HG03342 (cell line): ENCODE results near the gene SLC48A1.

Experiments used
- ATAC-seq: cut with Tn5 transposase; IDR thresholded peaks from one replicate; pipeline ENCODE4 v1.9.1; 2021; ENCODE audit warnings: mild to moderate bottlenecking, moderate library complexity; ENCODE audit not compliant: unreplicated experiment

The SLC48A1 gene

DNA sequence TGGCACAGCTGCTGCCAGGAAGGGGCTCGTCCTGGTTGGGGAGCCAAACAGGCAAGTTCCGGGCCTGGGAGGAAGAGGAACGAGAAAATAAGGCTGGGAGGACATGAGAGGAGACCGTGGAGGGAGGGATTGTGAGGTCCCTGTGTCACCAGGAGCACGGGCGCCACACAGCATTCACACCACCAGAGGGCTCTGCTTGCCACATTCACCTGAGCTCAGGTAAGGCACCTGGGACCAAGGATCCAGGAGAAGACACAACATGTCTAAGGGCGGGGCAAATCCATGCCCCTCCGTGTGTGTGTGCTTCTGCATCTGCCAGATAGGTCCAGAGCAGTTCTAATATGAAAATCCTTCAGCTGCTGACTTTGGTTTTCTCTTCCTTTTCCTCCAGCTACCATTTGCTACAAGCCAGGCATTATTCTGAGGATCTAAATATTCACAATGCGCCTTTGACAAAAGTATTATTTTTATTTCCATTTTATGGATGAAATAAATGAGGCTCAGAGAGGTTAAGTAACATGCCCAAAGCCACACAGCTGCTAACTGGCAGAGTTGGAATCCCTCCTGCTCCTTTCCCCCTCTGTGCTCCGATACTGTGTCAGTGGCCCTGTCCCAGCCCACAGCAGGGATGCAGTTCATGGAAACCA is 28.9 kb upstream of the SLC48A1 start:
- no peak for ATAC-seq

DNA sequence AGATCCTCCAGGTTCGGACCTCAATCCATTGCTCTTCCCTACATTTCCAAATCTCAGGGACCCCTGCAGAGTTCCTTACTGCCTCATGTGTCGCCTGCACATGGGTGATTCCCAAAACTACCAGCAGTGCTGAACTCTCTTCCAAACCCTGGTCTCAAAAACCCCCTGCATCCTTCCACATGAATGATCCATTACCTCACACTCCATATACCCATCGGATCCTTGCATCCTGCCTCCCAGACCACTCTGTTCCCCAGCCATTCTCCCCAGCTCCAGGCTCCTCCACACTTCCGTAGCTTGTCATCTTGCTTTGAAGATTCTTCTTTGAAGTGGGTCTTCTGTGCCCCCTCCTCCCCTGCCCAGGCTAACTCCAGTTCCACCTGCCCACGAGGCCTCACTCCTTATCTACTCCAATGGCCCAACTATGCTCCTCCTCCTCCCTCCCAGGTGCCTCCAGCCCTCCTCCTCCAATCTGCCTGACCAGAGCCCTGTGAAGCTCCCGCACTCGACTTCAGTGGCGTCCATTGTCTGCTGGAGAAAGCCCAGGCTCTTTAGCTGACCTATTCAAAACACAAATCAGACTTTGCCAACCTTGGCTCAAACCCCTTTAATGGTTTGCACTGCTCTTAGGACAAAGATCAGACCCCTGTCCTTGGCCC is 28.1 kb upstream of the SLC48A1 start:
- no peak for ATAC-seq

DNA sequence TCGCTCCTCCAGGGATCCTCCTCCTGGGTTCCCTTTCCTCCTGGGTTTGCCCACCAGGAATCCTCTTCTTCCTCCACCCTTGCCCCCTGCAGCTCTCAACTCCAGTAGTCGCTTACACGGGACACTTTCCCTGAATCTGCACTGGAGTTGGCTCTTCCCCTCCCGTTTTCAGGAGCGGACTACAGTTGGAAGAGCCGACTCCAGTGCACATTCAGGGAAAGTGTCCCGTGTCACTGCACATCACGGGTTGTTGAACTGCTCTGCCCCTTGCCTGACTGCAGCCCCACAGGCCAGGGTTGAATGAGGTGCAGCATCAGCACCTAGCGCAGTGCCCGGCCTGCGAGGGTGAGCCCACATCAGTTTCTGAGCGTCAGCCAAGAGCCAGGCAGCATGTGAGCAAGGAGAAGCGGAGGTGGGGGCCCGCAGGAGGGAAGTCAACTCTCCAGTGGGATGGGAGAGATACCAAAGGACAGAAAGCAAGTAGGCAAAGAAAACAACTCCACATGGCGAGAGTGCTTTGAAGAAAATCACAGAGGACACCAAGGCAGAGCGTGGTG is 27.5 kb upstream of the SLC48A1 start:
- no peak for ATAC-seq

DNA sequence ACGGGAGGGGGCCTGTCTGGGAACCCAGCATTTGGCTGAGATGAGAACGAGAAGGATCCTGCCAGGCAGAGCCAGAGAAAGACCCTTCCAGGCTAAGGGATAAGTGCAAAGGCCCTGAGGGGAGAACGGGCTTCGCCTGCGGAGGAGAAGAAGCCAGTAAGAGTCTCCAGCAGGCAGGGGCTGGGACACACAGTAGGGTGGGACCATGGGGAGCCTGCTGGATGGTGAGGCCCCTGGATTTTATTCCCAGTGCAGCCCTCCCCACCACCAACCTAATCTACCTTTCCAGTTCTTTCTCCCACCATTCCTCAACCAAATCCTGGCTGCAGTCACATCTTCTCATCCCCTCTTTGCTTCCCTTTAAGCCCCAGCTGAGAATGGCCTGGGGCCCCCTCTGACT is 27.0 kb upstream of the SLC48A1 start:
- no peak for ATAC-seq

DNA sequence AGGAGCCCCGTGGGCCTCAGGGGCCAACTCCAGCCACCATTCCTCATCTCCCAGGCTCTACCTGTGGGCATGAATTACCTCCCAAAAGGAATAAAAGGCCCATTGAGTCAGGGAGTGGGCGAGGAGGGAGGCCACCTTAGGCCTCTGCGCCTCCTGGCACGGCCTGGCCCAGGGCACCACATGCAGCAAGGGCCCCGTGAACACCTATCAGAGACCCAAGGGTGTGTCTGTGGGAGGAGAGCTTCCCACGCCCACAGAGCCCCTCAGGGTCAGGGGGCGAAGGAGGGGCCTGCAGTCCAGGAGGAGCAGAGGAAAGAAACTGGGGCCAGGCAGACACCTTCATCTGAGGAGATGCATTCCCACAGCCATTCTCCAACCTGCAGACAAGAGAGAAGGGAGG is 26.5 kb upstream of the SLC48A1 start:
- ATAC-seq: no peak

DNA sequence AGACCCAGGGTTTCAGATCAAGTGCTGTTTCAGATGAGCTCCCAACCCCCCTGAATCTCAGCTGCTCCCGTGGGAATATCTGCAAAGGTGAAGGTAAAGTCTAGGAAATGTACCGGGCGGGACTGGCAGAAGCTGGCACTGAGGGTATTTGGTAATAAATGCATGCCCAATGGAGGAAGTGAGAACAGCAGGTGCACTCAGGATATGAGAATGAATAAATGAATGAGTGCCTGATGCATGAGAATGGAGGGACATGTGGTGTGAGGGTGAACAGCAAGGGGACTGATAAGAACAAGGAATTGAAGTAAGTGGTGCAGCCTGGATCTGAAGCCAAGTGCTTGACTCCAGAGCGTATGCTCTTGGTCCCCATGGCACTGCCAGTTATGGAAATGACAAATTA is 25.9 kb upstream of the SLC48A1 start:
- ATAC-seq: no peak

DNA sequence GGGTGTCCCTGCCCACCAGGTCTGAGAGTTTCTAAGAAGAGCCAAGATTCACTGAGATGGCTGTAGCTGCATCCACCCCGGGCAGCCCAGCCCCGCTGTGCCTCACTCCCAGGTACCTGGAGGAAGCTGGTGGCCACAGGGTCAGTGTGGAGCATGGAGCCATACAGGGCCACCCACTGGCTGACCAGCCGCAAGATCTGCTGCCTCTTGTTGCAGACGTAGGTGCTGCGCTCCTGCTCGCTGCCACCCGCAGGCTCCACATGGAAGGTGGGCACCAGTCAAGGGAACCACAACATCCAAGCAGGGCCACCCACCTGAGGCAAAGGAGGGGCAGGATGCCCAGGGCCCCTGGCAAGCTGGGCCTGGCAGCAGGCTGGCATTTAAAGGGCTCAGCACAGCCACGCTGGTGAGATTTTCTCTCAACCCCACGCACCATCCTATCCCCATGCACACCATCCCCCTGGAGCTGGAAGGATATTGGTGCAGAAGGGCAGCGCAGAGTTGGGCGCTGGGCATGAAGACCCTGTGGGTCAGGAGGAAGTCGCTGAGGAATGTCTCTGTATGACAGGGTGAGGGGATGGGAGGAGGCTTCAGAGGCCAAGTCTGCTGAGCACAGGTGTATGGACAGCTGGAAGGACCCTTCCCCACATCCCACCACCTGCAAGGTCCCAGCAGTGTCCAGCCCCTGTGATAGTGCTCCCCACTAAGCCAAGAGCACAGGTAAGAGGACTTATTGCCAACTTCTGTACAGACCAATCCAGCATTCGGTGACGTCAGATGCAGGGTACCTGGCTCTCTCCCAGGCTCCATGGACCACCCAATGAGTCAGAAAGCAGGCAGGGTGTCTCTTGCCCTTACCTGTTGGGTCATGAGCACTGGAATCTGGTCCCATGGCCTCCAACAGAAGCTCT is 25.2 kb upstream of the SLC48A1 start:
- ATAC-seq: no peak

DNA sequence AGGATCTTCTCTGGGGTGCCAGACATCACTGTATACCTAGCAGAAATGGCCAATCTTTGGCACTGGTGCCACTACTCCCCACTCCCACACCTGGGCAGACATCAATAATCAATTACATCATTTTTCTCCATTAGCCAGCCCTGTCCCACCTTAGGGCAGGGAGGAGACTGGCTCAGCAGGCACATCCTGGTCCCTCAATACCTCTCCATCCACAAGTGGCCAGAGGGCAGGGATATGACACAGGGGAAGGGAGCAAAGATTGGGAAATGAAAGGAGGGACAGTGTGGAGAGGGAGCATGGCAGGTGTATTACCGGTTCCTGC is 24.6 kb upstream of the SLC48A1 start:
- ATAC-seq: no peak

DNA sequence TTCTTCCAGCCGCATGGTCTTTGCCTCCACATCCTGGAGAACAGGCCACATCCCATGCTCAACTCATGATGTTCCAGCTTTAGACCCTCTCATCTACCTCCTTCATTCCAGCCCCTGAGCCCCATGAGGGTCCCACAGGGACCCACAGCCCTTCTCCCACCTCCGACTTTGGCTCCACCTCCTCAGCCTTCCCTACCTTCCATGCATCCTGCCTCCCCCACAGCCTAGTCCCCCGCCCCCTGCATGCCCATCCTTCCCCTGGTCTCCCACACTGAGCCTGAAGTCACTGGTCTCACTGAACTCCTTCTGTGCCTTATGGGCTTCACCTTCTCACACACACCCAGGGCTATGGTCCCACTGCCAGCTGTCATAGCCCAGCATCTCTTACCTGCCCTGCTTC is 24.1 kb upstream of the SLC48A1 start:
- ATAC-seq: no peak

DNA sequence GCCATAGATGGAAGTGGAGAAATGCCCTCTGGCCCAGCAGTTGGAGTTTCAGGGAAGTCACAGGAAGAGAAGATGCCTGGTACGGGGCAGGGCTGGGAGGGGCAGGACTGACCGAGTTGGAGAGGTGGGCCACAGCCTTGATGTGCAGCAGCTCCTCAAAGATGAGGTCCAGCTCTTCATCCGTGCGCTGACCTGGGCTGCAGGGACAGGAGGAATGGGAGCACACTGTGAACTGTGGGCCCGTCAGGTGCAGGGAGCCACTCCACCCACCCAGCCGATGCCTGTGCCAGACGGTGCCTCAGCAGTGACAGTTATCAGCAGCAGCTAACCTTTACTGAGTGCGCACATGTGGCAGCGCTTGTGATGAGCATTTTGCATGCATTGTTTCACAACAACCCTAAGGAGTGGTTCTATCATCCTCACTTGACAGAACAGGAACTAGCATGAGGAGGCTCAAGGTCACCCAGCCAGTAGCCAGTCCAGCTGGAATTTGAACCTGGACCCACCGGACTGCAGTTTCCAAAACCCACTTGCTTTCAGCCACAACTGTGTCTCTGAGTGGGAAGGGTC is 22.7 kb upstream of the SLC48A1 start:
- ATAC-seq: no peak

DNA sequence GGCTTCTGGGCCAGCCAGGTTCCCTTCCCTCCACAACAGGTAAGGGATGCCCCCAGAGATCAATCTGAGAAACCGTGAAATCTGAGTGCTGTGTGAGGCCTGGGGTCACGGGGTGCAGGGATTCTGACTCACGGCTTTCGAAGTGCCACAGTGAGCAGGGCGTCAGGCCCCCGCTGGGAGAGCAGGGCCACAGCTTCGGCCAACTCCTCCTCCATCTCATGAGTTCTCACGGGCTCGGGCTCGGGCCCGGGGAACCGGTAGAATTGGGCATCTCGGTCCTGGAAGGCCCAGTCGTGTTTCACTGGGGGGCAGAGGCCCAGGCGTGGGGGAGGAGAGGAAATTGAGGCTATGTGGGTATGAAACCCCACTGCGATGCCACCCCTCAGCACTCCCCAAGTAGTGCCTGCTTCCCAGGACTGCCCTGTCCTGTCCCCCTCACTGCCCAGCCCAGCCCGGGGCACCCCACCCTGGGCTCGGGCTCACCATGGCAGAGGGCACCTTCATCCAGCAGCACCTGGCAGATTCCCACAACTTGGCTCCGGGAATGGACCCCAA is 22.0 kb upstream of the SLC48A1 start:
- no peak for ATAC-seq

DNA sequence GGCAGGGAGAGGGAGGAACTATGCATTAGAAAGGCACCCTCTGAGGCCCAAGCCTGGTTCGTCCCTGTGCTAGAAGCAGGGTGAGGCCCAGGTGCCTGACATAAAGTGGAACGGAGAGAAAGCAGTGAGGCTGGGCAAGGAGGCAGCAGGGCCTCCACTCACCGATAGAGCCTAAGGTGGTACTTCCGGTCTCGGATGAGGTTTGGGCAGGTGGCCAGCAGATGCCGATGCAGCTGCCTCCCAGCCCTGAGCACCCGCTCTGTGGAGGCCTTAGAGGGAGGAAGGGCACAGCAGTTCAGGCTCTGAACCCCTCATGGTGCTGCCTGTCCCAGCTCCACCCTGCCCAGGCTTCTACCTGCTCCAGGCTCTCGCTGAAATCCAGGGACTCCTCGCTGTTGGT is 21.5 kb upstream of the SLC48A1 start:
- ATAC-seq: no peak

DNA sequence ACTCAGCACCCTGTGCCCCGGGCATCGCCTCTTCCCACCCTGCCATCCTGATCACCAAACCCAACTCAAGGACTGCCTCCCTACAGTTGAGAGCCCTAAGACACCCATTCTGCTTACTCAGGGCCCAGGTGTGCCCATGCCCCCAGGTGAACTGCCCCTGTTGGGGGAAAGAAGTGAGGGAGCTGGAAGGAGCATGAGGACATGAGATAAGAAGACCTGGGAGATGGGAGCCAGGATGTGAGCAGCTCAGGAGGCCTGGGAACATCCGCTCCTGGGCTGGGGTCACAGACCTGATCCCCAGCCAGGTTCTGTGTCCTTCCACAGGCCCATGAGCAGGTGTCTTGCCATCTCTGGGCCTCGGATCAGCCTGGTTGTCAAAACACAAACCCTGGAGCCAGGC is 20.9 kb upstream of the SLC48A1 start:
- ATAC-seq: no peak

DNA sequence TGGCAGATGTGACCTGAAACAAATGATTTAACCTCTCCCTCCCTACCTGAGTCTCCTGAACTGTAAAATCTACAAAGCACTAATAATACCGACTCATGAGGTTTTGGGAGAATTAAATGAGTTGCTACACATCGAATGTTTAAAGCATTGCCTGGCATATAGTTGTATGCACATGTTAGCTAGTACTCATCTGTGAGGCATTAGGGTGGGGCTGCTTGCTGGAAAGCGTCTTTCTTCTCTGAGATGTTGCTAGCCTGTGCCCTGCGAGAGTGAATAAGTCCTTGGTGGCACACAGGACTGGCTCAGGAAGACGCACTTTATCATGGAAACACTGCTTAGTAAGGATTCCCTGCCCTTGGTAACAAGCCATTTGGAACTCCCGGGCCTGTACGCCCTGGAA is 20.5 kb upstream of the SLC48A1 start:
- no peak for ATAC-seq

DNA sequence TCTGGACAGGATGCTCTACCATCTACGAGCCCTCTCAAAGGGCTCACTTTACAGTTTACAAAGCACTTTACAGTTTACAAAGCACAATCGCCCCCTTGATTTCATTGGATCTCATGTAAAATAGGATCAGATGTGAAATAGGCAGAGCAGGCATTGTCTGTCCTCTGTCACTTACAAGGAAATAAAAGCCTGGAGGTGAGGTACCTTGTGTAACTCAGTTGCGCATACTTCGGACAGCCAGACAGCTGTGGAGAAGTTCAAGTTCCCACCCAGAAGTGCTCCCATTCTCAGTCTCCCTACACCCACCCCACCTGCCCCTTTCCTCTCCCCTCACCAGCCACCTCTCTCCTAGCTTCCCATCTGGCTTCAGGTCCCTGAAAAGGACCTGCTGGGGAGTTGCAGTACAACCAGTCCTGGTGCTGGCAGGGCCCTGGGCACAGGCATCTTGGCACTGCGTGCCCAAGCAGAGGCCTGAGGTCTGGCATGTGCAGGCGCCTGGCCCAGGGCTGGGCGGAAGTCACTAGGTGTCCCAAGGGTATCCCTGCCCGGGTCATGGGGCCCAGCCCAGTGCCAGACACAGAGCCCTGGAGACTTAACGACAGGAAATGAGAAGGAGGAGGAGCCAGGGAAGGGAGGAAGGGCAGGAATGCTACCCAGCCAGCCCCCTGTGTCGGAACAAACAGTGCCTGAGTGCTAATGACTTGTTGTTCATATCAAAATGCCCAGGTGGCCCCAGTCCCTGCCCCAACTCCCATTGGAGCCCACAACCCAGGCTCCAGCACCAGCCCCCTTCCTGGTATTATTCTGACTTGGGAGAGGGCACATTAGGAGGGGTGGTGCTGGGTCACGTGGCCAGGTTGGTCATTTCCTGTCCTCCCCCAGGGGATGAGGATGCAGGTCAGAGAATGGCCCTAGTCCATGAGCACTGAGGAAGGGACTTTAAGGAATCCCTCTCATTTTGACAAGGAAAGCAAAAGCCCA is 19.7 kb upstream of the SLC48A1 start:
- ATAC-seq: no peak

DNA sequence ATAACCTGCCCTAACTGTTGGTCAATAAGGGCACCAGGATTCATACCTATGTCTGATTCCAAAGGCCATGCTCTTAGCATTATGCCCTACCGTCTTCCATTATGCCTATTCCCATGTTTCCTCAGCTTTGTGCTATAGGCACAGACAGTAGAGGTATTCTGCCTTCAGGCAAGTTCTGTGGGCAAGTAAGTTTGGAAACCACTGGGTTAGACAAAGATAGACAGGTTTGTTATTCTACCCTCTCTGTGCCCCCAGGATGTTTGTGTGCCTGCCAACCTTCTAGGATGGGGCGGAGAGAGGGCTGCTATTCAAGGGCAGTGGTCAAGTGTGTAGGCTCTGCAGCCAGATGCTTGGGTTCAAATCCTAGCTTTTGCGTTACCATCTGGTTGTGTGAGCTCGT is 18.9 kb upstream of the SLC48A1 start:
- ATAC-seq: no peak

DNA sequence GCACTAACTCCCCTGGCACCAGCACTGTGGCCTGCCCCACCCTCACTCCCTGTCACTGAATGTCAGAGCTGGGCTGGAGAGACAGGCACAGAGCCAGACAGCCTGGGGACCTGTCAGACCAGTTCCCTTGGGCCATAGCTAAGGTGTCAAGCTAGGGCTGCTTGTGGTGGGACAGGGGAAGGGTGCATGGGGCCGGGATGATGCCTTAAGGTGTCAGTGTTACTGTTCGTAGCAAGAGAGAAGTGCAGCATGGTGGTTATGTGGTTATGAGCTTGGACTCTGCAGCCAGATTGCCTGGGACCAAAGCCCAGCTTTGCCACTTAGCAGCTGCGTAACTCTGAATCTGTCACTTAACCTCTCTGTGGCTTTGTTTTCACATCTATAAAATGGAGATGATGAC is 18.2 kb upstream of the SLC48A1 start:
- ATAC-seq: peak; percentile 25

DNA sequence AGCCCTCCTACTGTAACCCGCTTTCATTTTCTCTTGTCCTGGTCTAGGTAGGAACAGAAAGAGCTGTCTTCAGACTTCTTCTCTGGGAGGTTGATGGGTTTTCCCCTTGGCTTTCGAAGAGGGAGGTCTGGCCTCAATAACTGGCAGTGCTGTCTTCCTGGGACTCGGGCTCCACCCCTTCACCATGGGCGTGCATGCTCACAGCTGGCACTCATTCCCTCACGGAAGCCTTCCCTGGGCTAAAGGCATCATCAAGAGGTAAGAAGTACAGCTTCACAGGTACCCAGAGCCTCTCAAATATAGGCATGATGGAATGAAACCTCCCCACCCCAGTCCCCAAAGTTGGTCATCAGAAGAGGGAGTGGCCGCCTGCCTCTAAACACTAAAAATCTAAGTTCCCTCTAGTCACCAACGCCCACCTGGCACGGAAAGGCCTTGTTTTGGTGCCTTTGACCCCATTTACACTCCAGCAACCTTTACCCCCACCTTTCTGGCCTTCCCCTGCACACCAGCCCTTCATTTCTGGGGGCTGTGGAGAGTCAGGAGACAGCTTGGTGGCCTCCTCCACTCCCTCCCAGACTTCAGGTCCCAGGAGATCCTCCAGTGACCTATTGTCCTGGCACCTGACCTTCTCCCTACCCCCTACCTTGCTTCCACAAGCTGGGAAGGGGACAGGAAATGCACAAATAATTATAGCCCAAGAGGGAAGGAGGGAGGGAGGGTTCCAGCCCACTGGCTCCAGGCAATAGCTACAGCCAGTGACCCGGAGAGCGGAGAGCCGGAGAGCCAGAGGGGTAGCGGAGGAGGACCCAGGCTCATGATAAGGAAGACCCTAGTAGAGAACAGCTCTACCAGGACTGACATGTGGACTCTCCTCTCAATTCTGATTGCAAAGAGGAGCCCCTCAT is 17.1 kb upstream of the SLC48A1 start:
- peak; percentile 65 for ATAC-seq

DNA sequence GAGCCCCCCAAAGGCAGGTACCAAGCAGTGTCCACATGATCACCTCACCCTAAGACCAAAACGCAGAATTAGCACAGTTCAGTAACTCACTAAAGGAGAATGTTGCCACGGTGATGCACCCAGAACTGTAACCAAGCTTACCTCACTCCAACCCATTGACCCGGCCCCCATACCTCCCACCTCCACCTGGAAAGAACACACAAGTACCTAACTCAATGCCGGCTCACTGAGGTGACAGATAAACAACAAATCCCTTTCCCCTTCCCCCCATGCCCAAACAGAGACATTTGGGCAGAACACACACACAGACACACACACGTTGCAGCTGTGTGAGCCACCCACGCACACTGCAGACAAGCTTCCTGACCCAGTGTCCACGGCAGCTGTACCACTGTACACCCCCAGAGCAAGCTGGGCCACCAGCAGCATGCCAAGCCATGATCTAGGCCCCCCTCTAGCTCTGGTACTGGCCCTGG is 15.6 kb upstream of the SLC48A1 start:
- ATAC-seq: no peak
